ENCODE measurements around the gene PTGS1. TPM values are rescaled to one million over a fixed set of nuclear protein-coding genes. Genes with fewer than 3 reads are reported as not detected.

Gene PTGS1
- total and polyA plus RNA-seq, 4 donors, result 0.84 to 5.3 (median 1.1) TPM

DNA sequence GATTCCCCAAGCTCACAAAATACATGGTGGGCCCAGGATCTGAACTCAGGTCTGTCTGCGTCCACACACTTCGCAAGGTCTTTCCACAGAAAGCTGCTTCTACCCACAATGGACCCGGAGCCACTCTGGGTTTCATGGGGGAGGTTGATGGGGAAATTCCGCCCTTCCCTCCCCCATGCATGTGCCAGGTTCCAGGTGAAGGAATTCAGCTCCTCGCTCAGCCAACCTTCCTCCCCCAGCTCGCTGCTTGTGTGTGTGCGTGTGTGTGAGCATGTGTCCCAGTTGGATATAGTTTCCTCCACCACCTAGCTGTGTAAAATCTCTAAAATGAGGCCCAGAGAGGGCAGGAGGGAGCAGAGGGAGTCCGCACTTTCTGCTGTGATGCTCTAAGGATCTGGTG lies 1.0 kb downstream of the PTGS1 start (continued):
- TF ChIP-seq, protein P1, sequence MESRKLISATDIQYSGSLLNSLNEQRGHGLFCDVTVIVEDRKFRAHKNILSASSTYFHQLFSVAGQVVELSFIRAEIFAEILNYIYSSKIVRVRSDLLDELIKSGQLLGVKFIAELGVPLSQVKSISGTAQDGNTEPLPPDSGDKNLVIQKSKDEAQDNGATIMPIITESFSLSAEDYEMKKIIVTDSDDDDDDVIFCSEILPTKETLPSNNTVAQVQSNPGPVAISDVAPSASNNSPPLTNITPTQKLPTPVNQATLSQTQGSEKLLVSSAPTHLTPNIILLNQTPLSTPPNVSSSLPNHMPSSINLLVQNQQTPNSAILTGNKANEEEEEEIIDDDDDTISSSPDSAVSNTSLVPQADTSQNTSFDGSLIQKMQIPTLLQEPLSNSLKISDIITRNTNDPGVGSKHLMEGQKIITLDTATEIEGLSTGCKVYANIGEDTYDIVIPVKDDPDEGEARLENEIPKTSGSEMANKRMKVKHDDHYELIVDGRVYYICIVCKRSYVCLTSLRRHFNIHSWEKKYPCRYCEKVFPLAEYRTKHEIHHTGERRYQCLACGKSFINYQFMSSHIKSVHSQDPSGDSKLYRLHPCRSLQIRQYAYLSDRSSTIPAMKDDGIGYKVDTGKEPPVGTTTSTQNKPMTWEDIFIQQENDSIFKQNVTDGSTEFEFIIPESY (IDR thresholded peaks at IDR 0.05), result no peak
- TF ChIP-seq, protein P2, sequence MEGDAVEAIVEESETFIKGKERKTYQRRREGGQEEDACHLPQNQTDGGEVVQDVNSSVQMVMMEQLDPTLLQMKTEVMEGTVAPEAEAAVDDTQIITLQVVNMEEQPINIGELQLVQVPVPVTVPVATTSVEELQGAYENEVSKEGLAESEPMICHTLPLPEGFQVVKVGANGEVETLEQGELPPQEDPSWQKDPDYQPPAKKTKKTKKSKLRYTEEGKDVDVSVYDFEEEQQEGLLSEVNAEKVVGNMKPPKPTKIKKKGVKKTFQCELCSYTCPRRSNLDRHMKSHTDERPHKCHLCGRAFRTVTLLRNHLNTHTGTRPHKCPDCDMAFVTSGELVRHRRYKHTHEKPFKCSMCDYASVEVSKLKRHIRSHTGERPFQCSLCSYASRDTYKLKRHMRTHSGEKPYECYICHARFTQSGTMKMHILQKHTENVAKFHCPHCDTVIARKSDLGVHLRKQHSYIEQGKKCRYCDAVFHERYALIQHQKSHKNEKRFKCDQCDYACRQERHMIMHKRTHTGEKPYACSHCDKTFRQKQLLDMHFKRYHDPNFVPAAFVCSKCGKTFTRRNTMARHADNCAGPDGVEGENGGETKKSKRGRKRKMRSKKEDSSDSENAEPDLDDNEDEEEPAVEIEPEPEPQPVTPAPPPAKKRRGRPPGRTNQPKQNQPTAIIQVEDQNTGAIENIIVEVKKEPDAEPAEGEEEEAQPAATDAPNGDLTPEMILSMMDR (IDR thresholded peaks at IDR 0.05; ENCODE audit: low read depth, low read length, missing input control), result no peak

DNA sequence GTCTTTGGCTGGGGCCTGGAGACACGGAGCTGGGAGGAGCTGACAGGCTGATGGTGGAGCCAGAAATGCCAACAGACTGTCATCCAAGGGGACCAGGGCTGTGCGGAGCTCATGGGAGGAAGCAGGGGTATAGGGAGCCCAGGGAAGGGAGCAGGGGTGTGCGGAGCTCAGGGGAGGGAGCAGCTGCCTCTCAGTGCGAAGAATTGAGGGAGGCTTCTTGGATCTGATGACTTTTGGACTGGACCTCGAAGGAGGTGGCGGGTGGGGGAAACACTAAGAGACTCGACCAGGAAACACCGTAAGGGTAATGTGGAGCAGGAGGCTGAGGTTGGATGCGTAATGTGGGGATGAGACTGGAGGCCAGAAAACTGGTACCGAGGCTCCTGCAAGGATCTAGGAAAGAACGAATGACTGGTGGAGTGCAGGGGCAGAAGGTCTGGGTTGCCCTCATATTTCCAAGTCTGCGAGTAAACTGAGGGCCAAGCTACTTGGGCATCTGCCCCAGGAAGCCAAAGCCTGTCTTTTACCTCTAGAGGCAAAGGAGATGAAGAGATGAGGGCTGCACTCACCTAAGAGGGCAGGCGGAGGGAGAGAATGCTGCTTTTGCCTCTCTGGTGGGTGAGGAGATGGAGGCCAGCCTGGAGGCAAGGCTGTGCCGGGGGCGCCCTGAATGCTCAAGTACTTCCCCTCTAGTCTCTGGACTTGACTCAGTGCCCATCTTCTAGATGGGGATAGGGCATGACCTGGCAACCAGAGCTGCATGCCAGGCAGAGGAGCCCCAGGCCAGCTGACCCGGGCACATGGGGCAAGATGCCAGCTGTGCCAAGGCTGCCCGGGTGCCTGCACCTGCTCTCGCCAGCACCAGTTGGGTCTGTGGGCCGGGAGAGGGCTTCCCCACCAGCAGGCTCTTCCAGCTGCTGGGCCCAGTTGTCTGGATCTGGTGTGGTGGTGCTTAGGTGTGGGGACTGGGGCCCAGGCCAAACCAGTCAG lies 2.3 kb downstream of the PTGS1 start:
- Histone ChIP-seq H3K4me1 (ENCODE audit: control insufficient read depth in 4 of 4, insufficient read depth in 4 of 4, low read length in 3 of 4) (peaks cover 2 to 9% (median 7%) of the 10 kb centered on the region in 4 donors), H3K4me3 (ENCODE audit: low read depth in 1 of 3, low read length in 3 of 3) (no peak overlapping the region), H3K9me3 (ENCODE audit: control insufficient read depth in 4 of 4, low read length in 3 of 4) (peaks cover 0 to 4% (median 0%) of the 10 kb centered on the region in 4 donors), H3K9ac (ENCODE audit: low read depth in 1 of 2, low read length in 2 of 2) (no peak overlapping the region), H3K27me3 (ENCODE audit: control insufficient read depth in 4 of 4, insufficient read depth in 4 of 4, low read length in 3 of 4) (no peaks in the 10 kb centered on the region), H3K27ac (ENCODE audit: low read depth in 1 of 2, low read length in 2 of 2) (no peak overlapping the region), H3K36me3 (ENCODE audit: control insufficient read depth in 4 of 4, insufficient read depth in 3 of 4, low read depth in 1 of 4, low read length in 3 of 4) (no peaks in the 10 kb centered on the region)
- 83% methylated on average over 19 of the region's 19 CpGs for WGBS
- TF ChIP-seq HNF4G (IDR thresholded peaks at IDR 0.05) (no peak), GABPA (IDR thresholded peaks at IDR 0.05 in 1 of 2, conservative IDR thresholded peaks at IDR 0.05 in 1 of 2) (no peak), SP1 (IDR thresholded peaks at IDR 0.05) (no peak), EGR1 (IDR thresholded peaks at IDR 0.05; ENCODE audit: low read depth in 2 of 2) (no peak), JUND (IDR thresholded peaks at IDR 0.05) (no peak), NR2F2 (IDR thresholded peaks at IDR 0.05) (no peak), FOXA1 (IDR thresholded peaks at IDR 0.05) (no peak), YY1 (IDR thresholded peaks at IDR 0.05) (no peak), RAD21 (IDR thresholded peaks at IDR 0.05) (no peak), TAF1 (conservative IDR thresholded peaks at IDR 0.05) (no peak), FOXA2 (IDR thresholded peaks at IDR 0.05) (no peak)
- TF ChIP-seq, protein P2 (IDR thresholded peaks at IDR 0.05; ENCODE audit: low read depth, low read length, missing input control), result no peak
- TF ChIP-seq, protein P1 (IDR thresholded peaks at IDR 0.05), result no peak
- TF ChIP-seq, protein P3, sequence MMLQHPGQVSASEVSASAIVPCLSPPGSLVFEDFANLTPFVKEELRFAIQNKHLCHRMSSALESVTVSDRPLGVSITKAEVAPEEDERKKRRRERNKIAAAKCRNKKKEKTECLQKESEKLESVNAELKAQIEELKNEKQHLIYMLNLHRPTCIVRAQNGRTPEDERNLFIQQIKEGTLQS (IDR thresholded peaks at IDR 0.05), result no peak
- TF ChIP-seq, protein P4, sequence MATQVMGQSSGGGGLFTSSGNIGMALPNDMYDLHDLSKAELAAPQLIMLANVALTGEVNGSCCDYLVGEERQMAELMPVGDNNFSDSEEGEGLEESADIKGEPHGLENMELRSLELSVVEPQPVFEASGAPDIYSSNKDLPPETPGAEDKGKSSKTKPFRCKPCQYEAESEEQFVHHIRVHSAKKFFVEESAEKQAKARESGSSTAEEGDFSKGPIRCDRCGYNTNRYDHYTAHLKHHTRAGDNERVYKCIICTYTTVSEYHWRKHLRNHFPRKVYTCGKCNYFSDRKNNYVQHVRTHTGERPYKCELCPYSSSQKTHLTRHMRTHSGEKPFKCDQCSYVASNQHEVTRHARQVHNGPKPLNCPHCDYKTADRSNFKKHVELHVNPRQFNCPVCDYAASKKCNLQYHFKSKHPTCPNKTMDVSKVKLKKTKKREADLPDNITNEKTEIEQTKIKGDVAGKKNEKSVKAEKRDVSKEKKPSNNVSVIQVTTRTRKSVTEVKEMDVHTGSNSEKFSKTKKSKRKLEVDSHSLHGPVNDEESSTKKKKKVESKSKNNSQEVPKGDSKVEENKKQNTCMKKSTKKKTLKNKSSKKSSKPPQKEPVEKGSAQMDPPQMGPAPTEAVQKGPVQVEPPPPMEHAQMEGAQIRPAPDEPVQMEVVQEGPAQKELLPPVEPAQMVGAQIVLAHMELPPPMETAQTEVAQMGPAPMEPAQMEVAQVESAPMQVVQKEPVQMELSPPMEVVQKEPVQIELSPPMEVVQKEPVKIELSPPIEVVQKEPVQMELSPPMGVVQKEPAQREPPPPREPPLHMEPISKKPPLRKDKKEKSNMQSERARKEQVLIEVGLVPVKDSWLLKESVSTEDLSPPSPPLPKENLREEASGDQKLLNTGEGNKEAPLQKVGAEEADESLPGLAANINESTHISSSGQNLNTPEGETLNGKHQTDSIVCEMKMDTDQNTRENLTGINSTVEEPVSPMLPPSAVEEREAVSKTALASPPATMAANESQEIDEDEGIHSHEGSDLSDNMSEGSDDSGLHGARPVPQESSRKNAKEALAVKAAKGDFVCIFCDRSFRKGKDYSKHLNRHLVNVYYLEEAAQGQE (IDR thresholded peaks at IDR 0.05), result no peak
- no peak for DNase-seq (ENCODE audit: low spot score)
